ENCODE data around the gene PUS7. TPM values are rescaled to one million over a fixed set of nuclear protein-coding genes. Genes with fewer than 3 reads are reported as not detected.

Gene PUS7
- total RNA-seq, 4 donors from 2014 or later, result 19.9 to 25.5 (median 21.7) TPM

DNA sequence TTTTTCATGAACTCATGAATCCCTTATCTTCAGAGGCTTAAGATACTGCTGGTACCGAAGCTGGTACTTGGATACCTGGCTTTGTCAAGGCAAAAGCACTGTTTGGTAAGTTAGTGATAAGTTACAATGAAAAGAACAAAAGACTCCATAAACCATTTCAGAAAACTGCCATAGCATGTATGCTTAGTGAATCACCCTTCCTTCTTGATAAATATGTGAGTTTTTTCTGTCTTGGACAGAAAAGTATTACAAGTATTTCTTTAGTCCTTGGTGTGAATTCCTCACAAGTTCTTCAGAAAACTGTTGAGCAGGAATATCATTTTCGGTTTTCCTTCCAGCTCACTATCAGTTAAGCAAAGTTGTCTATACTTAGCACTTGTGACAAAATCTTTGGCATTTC is 25.6 kb downstream of the PUS7 start:
- Histone ChIP-seq H3K27ac (no peak overlapping the region), H3K36me3 (peaks cover 0 to 4% of the 10 kb centered on the region in 2 donors), H3K27me3 (no peaks in the 10 kb centered on the region), H3K4me3 (replicated peaks in 1 of 3) (no peak overlapping the region), H3K4me1 (no peaks in the 10 kb centered on the region), H3K9me3 (no peaks in the 10 kb centered on the region)
- intact Hi-C loops (cut with DNase I), result no loop called here
- WGBS, 2 donors, result 86 to 88% methylated on average over 2 of the region's 2 CpGs
- DNase-seq, result no peak
- TF ChIP-seq, protein P1, sequence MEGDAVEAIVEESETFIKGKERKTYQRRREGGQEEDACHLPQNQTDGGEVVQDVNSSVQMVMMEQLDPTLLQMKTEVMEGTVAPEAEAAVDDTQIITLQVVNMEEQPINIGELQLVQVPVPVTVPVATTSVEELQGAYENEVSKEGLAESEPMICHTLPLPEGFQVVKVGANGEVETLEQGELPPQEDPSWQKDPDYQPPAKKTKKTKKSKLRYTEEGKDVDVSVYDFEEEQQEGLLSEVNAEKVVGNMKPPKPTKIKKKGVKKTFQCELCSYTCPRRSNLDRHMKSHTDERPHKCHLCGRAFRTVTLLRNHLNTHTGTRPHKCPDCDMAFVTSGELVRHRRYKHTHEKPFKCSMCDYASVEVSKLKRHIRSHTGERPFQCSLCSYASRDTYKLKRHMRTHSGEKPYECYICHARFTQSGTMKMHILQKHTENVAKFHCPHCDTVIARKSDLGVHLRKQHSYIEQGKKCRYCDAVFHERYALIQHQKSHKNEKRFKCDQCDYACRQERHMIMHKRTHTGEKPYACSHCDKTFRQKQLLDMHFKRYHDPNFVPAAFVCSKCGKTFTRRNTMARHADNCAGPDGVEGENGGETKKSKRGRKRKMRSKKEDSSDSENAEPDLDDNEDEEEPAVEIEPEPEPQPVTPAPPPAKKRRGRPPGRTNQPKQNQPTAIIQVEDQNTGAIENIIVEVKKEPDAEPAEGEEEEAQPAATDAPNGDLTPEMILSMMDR (IDR thresholded peaks at IDR 0.05), result no peak

DNA sequence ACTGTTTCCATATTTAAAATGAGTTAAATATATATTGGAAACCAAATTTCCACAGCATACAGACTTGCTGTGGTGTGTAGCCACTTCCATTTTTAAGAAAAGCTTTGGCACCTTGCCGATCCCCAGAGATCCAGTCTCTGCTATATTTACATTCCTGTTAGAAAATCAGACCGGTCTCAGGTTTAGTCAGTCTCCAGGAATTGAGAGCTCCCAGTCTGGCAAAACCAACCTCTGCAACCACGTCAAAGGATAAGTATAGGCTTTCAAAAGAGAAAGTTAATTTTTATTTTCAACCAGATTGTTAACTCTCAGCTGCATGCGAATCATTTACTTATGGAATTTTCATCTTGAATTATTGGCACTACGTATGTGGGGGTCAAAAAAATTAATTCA is 28.2 kb downstream of the PUS7 start:
- Histone ChIP-seq H3K4me3 (replicated peaks in 1 of 3) (no peak overlapping the region), H3K9me3 (no peaks in the 10 kb centered on the region), H3K27me3 (no peaks in the 10 kb centered on the region), H3K4me1 (no peaks in the 10 kb centered on the region), H3K36me3 (no peaks in the 10 kb centered on the region), H3K27ac (no peak overlapping the region)
- TF ChIP-seq POLR2A (IDR thresholded peaks at IDR 0.05), result no peak
- TF ChIP-seq, protein P1 (IDR thresholded peaks at IDR 0.05), result no peak
- no peak for DNase-seq
- 89 to 94% methylated on average over 5 of the region's 5 CpGs for WGBS, 2 donors
- intact Hi-C loops (cut with DNase I), result no loop called here

DNA sequence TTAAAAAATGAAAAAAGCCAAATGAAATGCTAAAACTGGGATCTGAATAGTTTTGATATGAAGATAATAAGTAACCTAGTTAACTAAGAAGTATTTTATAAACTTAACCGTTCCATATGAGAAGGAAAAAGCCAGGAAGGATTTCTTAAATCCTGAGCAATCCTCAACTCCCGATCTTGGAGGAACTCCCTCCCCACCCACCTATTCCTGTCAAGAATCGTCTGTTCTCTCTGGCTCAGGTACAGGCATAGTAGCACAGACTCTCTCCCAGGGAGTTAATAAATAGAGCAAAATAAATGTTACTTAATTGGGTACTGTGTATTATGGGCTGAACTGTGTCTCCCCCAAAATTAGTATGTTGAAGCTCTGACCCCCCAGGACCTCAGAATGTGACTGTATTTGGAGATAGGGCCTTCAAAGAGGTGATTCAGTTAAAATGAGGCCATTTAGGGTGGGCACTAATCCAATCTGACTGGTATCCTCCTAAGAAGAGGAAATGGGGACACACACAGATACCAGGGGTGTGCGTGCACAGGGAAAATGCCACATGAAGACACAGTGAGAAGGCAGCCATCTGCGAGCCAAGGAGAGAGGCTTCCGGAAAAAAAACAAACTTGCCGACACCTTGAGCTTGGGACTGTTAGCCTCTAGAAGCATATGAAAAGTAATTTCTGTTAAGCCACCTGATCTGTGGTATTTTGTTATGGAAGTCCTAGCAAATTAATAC is 28.7 kb downstream of the PUS7 start:
- WGBS, 2 donors, result 87 to 88% methylated on average over 7 of the region's 7 CpGs
- no peaks in the 10 kb centered on the region for H3K9me3 ChIP-seq
- no peaks in the 10 kb centered on the region for H3K27me3 ChIP-seq

DNA sequence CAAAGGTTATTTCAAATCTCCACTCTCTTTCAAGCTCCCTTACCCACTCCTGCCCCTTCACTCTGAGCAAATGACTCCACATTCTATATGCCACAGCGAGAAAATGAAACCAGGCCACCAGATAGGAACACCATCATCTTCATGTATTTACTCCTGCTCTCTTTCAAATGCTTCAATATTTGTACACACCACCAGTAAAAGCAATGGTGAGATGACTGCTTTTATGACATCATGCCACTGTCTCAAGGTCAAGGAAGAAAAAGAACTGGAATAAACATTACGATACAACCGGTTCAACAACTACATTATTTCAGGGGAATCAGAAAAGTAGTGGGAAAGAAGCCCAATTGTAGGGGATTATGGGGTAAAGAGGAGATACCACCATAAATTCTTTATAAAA is 32.7 kb downstream of the PUS7 start:
- WGBS, 2 donors, result 94 to 96% methylated on average over 3 of the region's 3 CpGs
- intact Hi-C loops (cut with DNase I), result loop anchor here (10.0 kb wide), 1 partner anchor 565 kb away; no protein-coding TSS in a partner anchor

More for the DNA sequence above, 28.7 kb downstream of the PUS7 start:
- no peak for TF ChIP-seq POLR2A (IDR thresholded peaks at IDR 0.05)
- TF ChIP-seq, protein P1 (IDR thresholded peaks at IDR 0.05), result no peak
- DNase-seq, result no peak
- Histone ChIP-seq H3K36me3 (no peaks in the 10 kb centered on the region), H3K27ac (no peak overlapping the region), H3K4me3 (replicated peaks in 1 of 3) (no peak overlapping the region), H3K4me1 (no peaks in the 10 kb centered on the region)
- intact Hi-C loops (cut with DNase I), result no loop called here

More for the DNA sequence above, 32.7 kb downstream of the PUS7 start:
- DNase-seq, result no peak
- Histone ChIP-seq H3K27me3 (no peaks in the 10 kb centered on the region), H3K4me3 (replicated peaks in 1 of 3) (no peak overlapping the region), H3K4me1 (peaks cover 0 to 6% of the 10 kb centered on the region in 2 donors), H3K9me3 (no peaks in the 10 kb centered on the region), H3K36me3 (peaks cover 5 to 8% of the 10 kb centered on the region in 2 donors), H3K27ac (no peak overlapping the region)
- TF ChIP-seq POLR2A (IDR thresholded peaks at IDR 0.05), result no peak
- TF ChIP-seq, protein P1 (IDR thresholded peaks at IDR 0.05), result no peak
